Left ventricle myocardium inferior (tissue), 1 donor: Measurements from ENCODE around the gene TMEM178A. TPM values are rescaled to one million over a fixed set of nuclear protein-coding genes. Genes with fewer than 3 reads are reported as not detected.
A peak's percentile ranks its signal among the peaks of the same experiment; 100 is the strongest.

Experiments
- DNase-seq: peaks from one replicate; pipeline ENCODE4 v3.0.0-alpha.2; 2020
- H3K27ac ChIP-seq: fragments of 200-600 bp; replicated peaks from 2 replicates; pipeline ENCODE4 v1.8.0; 2021
- H3K27me3 ChIP-seq: fragments of 200-600 bp; 2 replicates; pipeline ENCODE4 v1.8.0; 2021; ENCODE audit warnings: low read depth
- H3K36me3 ChIP-seq: fragments of 200-600 bp; 2 replicates; pipeline ENCODE4 v1.8.0; 2021
- H3K4me1 ChIP-seq: fragments of 200-600 bp; 2 replicates; pipeline ENCODE4 v1.8.0; 2021
- H3K4me3 ChIP-seq: fragments of 200-600 bp; 2 replicates; pipeline ENCODE4 v1.8.0; 2021; ENCODE audit warnings: mild to moderate bottlenecking, moderate library complexity
- H3K9me3 ChIP-seq: fragments of 200-600 bp; replicated peaks from 2 replicates; pipeline ENCODE4 v1.8.0; 2021
- CTCF ChIP-seq: fragments of 200-600 bp; IDR thresholded peaks from 2 replicates; pipeline ENCODE4 v1.8.0; 2021; ENCODE audit warnings: antibody characterized with exemption, mild to moderate bottlenecking, borderline replicate concordance
- intact Hi-C: fragments of 100-400 bp; cut with micrococcal nuclease; formaldehyde crosslinking; loops from one replicate; pipeline ENCODE4 v1.11.0; 2022
- total RNA-seq: library from RNA; stranded (reverse); fragmentation: NEBNext Ultra II Directional; extraction: Animal tissue kit (Norgen Biotek cat#: 25700); gene quantifications from one replicate; pipeline ENCODE4 v1.2.1, GENCODE V29; 2021
- donor health status: DM: no; HTN: yes; CAD: no; lungs with severe emphysema.

Gene TMEM178A
- total RNA-seq, 1 donor from 2014 or later: 3.6 TPM

DNA sequence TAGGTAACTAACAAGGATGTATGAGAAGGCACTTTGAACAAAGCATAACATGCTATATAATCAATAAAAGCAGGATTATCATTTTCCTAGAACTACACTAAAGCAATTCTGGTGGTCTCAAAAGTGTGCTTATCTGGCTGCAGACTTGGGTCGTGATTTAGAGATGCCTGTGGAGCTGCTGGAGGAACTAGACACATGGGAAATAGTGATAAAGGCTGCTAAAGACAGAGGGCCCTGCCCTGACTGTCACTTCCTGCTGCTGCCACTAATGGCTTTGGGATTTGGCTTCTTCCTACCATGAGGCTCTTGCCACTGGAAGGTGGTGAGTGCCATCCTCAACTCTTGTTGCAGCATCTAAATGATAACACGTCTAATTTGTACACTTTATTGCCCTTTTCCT lies 22.5 kb downstream of the TMEM178A start:
- no peaks in the 10 kb centered on the region for H3K27me3 ChIP-seq
- peaks cover 18% of the 10 kb centered on the region for H3K9me3 ChIP-seq
- intact Hi-C loops: no loop called here
- peaks cover 24% of the 10 kb centered on the region for H3K4me1 ChIP-seq
- no peak for DNase-seq
- TF ChIP-seq CTCF: no peak
- H3K4me3 ChIP-seq: no peak overlapping the region
- H3K27ac ChIP-seq: no peak overlapping the region
- H3K36me3 ChIP-seq: no peaks in the 10 kb centered on the region

GRCh38 chr2:39689272-39689841 lies 23.6 kb downstream of the TMEM178A start:
- Histone ChIP-seq H3K27me3 (no peaks in the 10 kb centered on the region), H3K36me3 (no peaks in the 10 kb centered on the region), H3K27ac (no peak overlapping the region), H3K4me3 (no peak overlapping the region), H3K9me3 (peaks cover 18% of the 10 kb centered on the region), H3K4me1 (peaks cover 16% of the 10 kb centered on the region)
- no peak for DNase-seq
- intact Hi-C loops: no loop called here
- no peak for TF ChIP-seq CTCF

DNA sequence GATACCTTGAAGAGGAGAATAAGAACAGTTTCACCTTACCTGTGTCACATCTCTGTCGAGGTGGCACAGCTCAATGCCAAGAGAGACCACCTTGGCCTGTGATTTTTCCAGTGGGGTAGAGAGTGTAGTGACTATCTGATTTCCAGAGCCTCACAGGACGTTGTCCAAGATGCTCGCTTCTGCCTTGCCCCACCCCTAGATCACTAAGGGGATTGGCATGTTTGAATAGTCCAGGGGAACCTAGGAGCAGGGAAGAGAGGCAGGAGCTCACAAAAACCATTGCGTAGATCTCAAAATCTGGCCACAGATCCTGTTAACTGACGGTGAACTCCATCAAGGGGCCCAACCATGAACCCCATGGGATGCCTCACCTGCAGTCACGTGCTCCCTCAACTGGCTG lies 24.2 kb downstream of the TMEM178A start:
- Histone ChIP-seq H3K27me3 (no peaks in the 10 kb centered on the region), H3K9me3 (peaks cover 18% of the 10 kb centered on the region), H3K4me1 (peaks cover 12% of the 10 kb centered on the region), H3K4me3 (no peak overlapping the region), H3K27ac (no peak overlapping the region), H3K36me3 (no peaks in the 10 kb centered on the region)
- DNase-seq: no peak
- no peak for TF ChIP-seq CTCF
- intact Hi-C loops: loop anchor here (10.0 kb wide), 2 partner anchors 175 to 315 kb away; no protein-coding TSS in a partner anchor

- Histone ChIP-seq H3K36me3 (no peaks in the 10 kb centered on the region), H3K27me3 (no peaks in the 10 kb centered on the region), H3K27ac (no peak overlapping the region), H3K4me1 (peaks cover 31% of the 10 kb centered on the region), H3K9me3 (peaks cover 18% of the 10 kb centered on the region), H3K4me3 (no peak overlapping the region)
- intact Hi-C loops: loop anchor here (10.0 kb wide), 2 partner anchors 178 to 318 kb away; no protein-coding TSS in a partner anchor
- no peak for TF ChIP-seq CTCF
- DNase-seq: no peak
Observed at GRCh38 chr2:39693245-39693644, 27.5 kb downstream of the TMEM178A start.

DNA sequence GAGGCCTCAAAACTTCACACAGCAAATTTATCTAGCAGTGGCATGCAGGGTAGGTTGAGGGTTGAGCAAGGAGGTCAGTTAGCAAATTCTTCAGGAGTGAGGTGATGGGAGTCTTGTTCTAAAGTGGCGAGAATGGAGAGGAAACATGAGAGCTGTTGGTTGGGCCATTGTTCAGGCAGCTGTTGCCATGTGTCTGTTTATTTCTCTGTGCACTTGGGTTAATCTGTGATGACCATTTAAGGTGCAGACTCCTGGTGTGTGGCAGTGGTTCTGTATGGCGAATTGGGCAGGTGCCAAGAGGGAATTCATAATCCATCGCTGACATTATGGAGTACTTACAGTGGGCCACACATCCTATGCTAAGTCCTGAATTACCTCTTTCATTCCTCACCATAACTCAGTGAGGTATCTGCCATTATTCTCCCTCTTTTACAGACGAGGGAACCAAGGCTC lies 30.4 kb downstream of the TMEM178A start:
- peaks cover 25% of the 10 kb centered on the region for H3K9me3 ChIP-seq
- H3K4me3 ChIP-seq: no peak overlapping the region
- H3K36me3 ChIP-seq: no peaks in the 10 kb centered on the region
- no peaks in the 10 kb centered on the region for H3K27me3 ChIP-seq
- TF ChIP-seq CTCF: no peak
- H3K4me1 ChIP-seq: peaks cover 31% of the 10 kb centered on the region
- H3K27ac ChIP-seq: peak overlapping the region; percentile 76
- DNase-seq: no peak
- intact Hi-C loops: loop anchor here (5.0 to 10.0 kb wide), 3 partner anchors 104 to 321 kb away; no protein-coding TSS in a partner anchor
